Activated CD8-positive, alpha-beta T cell treated with anti-CD3 and anti-CD28 coated beads, Interleukin-2, amount 10 ng/mL, durations not matched to agents 7 days and 5 days (primary cell): Measurements from ENCODE around the gene HES7. TPM values are rescaled to one million over a fixed set of nuclear protein-coding genes. Genes with fewer than 3 reads are reported as not detected.

Source experiments
- ATAC-seq: fragments of 150-1000 bp; cut with Tn5 transposase; one replicate; pipeline ENCODE4 v1.10.0; 2021; ENCODE audit warnings: moderate library complexity
- CTCF ChIA-PET: fragments of 350-600 bp; sonication (Branson Sonifier 250); formaldehyde crosslinking; loops from one replicate; lab custom pipeline; 2021; ENCODE audit warnings: antibody characterized with exemption; lab: Charles Lee
- POLR2A ChIA-PET: fragments of 350-600 bp; sonication (Branson Sonifier 250); formaldehyde crosslinking; loops from one replicate; lab custom pipeline; 2021; ENCODE audit warnings: antibody characterized with exemption; lab: Charles Lee
- DNase-seq: peaks from one replicate; pipeline ENCODE4 v3.0.0-alpha.2; 2020
- H3K27ac Mint-ChIP-seq: one replicate; pipeline ENCODE4 v1.8.0; 2021; ENCODE audit warnings: mild to moderate bottlenecking, mixed read lengths
- H3K27me3 Mint-ChIP-seq: one replicate; pipeline ENCODE4 v1.8.0; 2021; ENCODE audit warnings: low read depth, mixed read lengths
- H3K36me3 Mint-ChIP-seq: one replicate; pipeline ENCODE4 v1.8.0; 2021; ENCODE audit warnings: low read depth, mixed read lengths
- H3K4me1 Mint-ChIP-seq: one replicate; pipeline ENCODE4 v1.8.0; 2021; ENCODE audit warnings: low read depth, mixed read lengths
- H3K4me3 Mint-ChIP-seq: one replicate; pipeline ENCODE4 v1.8.0; 2021; ENCODE audit warnings: mild to moderate bottlenecking, mixed read lengths
- H3K9me3 Mint-ChIP-seq: one replicate; pipeline ENCODE4 v1.8.0; 2022; ENCODE audit warnings: mixed read lengths; ENCODE audit not compliant: insufficient read depth
- total RNA-seq, 2 experiments: library from RNA; stranded (reverse); gene quantifications; one replicate each; pipeline ENCODE4 v1.2.3, GENCODE V29; 2021

Gene HES7
- total RNA-seq, 2 experiments from 2014 or later: 0.29 TPM; not detected in 1

DNA sequence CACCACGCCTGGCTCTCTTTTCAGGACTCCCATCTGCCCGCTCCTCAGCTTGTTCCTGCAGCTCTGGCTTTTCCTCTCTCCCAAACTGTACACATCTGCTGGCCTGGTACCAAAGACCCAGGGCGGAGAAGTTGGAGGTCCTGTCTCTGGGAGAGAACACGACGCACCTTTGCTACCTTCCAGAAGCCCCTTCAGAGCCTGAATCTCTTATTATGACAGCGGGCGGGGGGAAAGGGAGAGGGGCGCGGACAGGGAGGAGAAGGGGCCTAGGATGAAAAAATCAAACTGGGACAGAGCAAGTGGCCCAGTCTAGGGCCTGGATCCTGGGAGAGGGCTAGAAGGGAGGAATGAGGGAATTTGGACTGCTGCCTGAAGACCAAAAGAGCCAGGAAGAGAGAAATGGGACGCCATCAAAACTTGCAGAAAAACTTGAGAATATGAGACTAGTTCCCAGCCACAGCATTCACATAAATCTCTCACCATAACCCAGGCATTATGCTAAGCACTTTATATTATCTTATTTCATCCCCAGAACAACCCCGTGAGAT is 30.8 kb upstream of the HES7 start:
- DNase-seq: no peak
- Mint-ChIP-seq H3K9me3 (no peaks in the 10 kb centered on the region), H3K36me3 (peaks cover 14% of the 10 kb centered on the region), H3K4me3 (no peak overlapping the region), H3K27me3 (no peaks in the 10 kb centered on the region), H3K27ac (no peak overlapping the region), H3K4me1 (peaks cover 26% of the 10 kb centered on the region)
- CTCF ChIA-PET: interaction anchor here (1.0 to 14.0 kb wide), 4 partner anchors 9 to 34 kb away, joined by 3 to 165 read pairs (median 38); partner anchors contain the start of gene ALOXE3
- POLR2A ChIA-PET: interaction anchor here (0.7 to 8.1 kb wide), 10 partner anchors 9 to 700 kb away, joined by 3 to 164 read pairs (median 8); partner anchors contain the start of genes BORCS6, CTC1 and VAMP2
- no peak for ATAC-seq

DNA sequence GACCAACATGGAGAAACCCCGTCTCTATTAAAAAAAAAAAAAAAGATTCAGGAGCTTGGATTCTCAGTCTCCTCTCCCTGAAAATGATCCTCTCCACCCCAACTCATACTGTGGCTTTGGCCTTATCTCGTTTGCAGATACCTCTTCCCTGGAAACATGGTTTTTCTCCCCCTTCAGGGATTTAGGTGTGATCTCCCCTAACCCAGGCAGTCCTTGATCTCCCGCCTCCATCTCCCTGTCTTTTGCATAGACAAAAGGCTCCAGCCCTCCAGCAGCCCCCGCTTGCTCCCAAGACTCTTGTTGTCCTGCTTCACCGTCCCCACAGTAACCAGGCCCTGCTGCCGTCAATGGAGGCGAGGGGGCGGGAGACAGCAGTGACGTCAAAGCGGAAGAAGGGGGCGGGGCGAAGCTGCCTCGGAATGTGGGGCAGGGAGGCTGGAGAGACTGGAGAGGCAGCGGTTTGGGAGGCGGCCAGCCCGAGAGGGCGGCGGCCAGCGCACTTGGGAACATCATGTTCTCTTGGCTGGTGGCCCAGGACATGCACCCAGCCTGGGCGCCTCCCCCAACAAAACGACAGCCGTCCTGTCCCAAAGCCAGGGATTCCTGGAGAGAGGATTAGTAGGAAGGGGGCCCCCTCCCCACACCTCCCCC is 30.2 kb upstream of the HES7 start:
- ChIA-PET POLR2A (interaction anchor here (0.5 to 8.1 kb wide), 10 partner anchors 10 to 230 kb away, joined by 3 to 164 read pairs (median 4); partner anchors contain the start of genes BORCS6, CTC1 and VAMP2), CTCF (interaction anchor here (1.0 to 14.0 kb wide), 3 partner anchors 16 to 34 kb away, joined by 3 to 165 read pairs (median 3); no protein-coding TSS in a partner anchor)
- Mint-ChIP-seq H3K36me3 (peaks cover 15% of the 10 kb centered on the region), H3K4me1 (peaks cover 23% of the 10 kb centered on the region), H3K4me3 (peak overlapping the region; percentile 69), H3K9me3 (no peaks in the 10 kb centered on the region), H3K27ac (no peak overlapping the region), H3K27me3 (no peaks in the 10 kb centered on the region)
- DNase-seq (peak; percentile 92), ATAC-seq (peak; percentile 3)

DNA sequence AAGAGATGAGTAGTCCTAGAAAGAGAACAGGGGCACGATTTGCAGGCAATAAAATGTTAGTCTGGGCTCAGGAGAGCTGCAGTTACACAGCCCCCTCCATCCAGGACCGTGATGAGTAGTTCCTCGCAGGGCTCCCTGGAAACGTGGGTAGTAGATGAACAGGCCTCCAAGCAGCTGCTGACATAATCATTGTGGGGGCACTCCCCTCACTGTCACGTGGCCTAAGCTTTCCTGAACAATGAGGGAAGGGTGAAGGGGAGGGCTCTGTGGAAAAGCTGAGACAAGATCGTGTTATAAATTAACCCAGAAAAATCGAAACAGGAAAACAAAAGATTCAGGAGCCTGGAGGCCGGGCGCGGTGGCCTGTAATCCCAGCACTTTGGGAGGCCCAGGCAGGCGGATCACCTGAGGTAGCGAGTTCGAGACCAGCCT is 29.6 kb upstream of the HES7 start:
- Mint-ChIP-seq H3K4me3 (peak overlapping the region; percentile 61), H3K27me3 (no peaks in the 10 kb centered on the region), H3K9me3 (no peaks in the 10 kb centered on the region), H3K36me3 (peaks cover 13% of the 10 kb centered on the region), H3K27ac (peak overlapping the region; percentile 91), H3K4me1 (peaks cover 19% of the 10 kb centered on the region)
- ChIA-PET CTCF (interaction anchor here (1.0 to 14.0 kb wide), 3 partner anchors 15 to 34 kb away, joined by 3 to 165 read pairs (median 3); no protein-coding TSS in a partner anchor), POLR2A (interaction anchor here (0.5 to 8.1 kb wide), 8 partner anchors 10 to 231 kb away, joined by 3 to 164 read pairs (median 4); partner anchors contain the start of genes BORCS6, CTC1 and VAMP2)
- DNase-seq (no peak), ATAC-seq (no peak)

DNA sequence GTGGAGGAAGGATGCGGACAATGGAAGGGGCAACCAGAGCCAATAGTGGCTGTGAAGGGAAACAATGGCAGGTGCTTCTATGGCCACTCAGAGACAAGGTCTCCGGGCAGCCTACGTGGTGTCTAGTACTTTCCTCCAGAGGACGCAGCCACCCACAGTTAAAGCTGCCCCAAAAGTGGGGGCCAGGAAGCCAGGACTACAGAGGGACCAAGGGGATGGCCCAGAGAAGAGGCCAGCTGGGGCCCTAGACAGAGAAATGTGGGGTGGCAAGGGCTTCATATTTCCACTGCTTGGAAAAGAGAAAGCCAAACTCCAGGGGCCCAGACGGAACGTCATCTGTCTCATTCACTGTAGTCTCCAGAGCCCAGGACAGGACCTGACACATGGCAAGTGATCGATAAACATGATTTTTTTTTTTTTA is 29.1 kb upstream of the HES7 start:
- ChIA-PET CTCF (interaction anchor here (1.1 to 14.0 kb wide), 2 partner anchors 15 to 33 kb away, joined by 3 to 165 read pairs; no protein-coding TSS in a partner anchor), POLR2A (interaction anchor here (2.7 to 8.1 kb wide), 2 partner anchors 11 to 20 kb away, joined by 15 to 164 read pairs; partner anchors contain the start of gene VAMP2)
- H3K4me1 Mint-ChIP-seq: peaks cover 15% of the 10 kb centered on the region
- H3K4me3 Mint-ChIP-seq: peak overlapping the region; percentile 61
- peak overlapping the region; percentile 91 for H3K27ac Mint-ChIP-seq
- peaks cover 15% of the 10 kb centered on the region for H3K36me3 Mint-ChIP-seq
- DNase-seq: no peak
- H3K9me3 Mint-ChIP-seq: no peaks in the 10 kb centered on the region
- no peak for ATAC-seq
- H3K27me3 Mint-ChIP-seq: no peaks in the 10 kb centered on the region

DNA sequence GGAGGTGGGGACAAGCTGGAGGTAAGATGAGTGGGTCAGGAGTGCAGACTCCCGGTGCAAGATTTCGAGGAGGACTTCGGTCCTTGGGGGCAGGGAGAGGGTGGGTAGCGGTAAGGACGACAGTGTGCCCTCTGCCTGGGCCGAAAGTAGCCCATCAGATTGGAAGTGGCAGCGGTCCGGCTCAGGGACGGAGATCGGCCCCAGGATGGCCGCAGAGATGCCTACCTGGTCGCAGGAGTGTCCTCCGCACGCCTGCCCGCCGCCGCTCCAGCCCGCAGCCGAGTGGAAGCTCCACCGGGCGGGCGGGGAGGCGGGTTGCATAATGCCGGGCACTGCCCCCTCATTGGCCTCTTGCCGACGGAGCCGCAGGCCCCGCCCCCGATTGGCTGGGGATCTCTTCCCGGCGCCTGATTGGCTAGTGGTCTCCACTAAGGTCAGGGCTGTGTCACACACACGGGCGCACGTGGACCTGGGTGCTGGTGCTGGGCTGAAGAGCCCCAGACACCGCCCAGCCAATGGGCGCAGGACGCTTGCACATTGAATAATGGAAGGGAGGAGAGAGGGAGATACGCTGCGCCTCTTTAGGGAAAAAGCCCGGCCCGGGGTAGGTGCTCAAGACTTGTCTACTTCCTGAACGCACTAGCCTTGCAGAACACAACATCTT is 28.3 kb upstream of the HES7 start, which contains the start of gene PER1:
Gene PER1, minus strand, starts transcription at position 293 of the 664 bp plus-strand sequence. CDS start 1,698 bp downstream, outside the sequence.
- Mint-ChIP-seq H3K27ac (peak within 1 kb of the TSS; percentile 91), H3K27me3 (no peaks in the 10 kb centered on the region), H3K36me3 (peaks cover 19% of the 10 kb centered on the region), H3K9me3 (no peaks in the 10 kb centered on the region), H3K4me1 (peaks cover 15% of the 10 kb centered on the region), H3K4me3 (peak within 1 kb of the TSS; percentile 85)
- POLR2A ChIA-PET: interaction anchor here (0.6 to 8.1 kb wide), 6 partner anchors 11 to 95 kb away, joined by 3 to 164 read pairs (median 5); partner anchors contain the start of genes CTC1 and VAMP2
- CTCF ChIA-PET: interaction anchor here (1.0 to 14.0 kb wide), 2 partner anchors 14 to 33 kb away, joined by 3 to 165 read pairs; no protein-coding TSS in a partner anchor
- ATAC-seq: peak; percentile 22
- DNase-seq: peak; percentile 89

DNA sequence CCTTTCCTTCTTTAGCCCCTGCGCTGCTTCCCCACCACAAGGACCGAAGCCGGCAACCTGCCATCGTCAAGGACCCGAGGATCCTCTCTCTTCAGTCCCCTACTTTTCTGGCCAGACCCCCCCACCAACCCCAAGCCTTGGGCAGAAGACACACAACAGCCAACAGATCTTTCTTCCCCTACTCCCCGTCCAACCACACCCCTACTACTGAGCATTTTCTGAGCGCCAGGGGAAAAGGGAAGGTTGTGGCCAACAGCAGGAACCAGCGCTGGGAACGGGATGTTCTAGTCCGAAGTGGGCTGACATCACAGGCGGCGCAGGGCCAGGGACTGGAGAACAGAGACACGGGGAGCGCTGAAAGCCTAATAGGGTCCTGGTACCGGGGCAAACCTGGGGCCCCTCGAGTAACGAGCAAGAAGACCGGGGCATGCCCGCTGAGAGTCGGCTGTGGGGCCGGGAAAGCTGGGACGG is 27.8 kb upstream of the HES7 start:
- H3K4me3 Mint-ChIP-seq: peak overlapping the region; percentile 85
- H3K4me1 Mint-ChIP-seq: peaks cover 15% of the 10 kb centered on the region
- ChIA-PET POLR2A (interaction anchor here (0.7 to 8.1 kb wide), 7 partner anchors 12 to 95 kb away, joined by 3 to 164 read pairs (median 5); partner anchors contain the start of genes CTC1 and VAMP2), CTCF (interaction anchor here (1.0 to 14.0 kb wide), 2 partner anchors 13 to 32 kb away, joined by 3 to 165 read pairs; no protein-coding TSS in a partner anchor)
- H3K27ac Mint-ChIP-seq: peak overlapping the region; percentile 91
- peaks cover 23% of the 10 kb centered on the region for H3K36me3 Mint-ChIP-seq
- no peaks in the 10 kb centered on the region for H3K27me3 Mint-ChIP-seq
- H3K9me3 Mint-ChIP-seq: no peaks in the 10 kb centered on the region
- DNase-seq (no peak), ATAC-seq (no peak)

DNA sequence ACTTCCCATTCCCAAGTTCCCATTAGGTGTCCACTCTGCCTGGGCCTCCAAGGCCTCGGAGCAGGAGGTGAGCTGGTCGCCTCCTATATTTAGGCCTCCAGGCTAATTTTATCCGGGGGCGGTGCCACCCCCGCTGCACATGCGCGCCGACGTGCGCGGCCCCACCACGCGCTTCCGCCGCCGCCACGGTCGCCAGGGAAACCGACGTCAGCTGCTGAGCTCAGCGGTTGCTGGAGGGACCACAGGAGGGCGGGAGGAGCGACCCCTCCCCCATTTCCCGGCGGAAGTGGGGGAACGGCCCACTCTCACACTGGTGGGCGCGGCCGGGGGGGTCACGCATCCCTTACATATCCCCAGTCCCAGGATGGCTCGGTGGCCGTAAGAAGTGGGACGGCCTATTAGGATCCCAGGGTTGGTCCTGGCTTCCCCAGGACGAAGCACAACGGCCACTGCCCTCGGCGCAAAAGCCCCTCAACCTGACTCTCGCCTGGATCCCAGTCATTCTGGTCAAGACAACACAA is 27.3 kb upstream of the HES7 start:
- H3K27me3 Mint-ChIP-seq: no peaks in the 10 kb centered on the region
- peak overlapping the region; percentile 91 for H3K27ac Mint-ChIP-seq
- DNase-seq (peak; percentile 93), ATAC-seq (peak; percentile 42)
- CTCF ChIA-PET: interaction anchor here (14.0 kb wide), 1 partner anchor 13 kb away, joined by 165 read pairs; no protein-coding TSS in a partner anchor
- peak overlapping the region; percentile 85 for H3K4me3 Mint-ChIP-seq
- no peaks in the 10 kb centered on the region for H3K9me3 Mint-ChIP-seq
- H3K4me1 Mint-ChIP-seq: peaks cover 15% of the 10 kb centered on the region
- POLR2A ChIA-PET: interaction anchor here (0.6 to 8.1 kb wide), 6 partner anchors 8 to 71 kb away, joined by 3 to 164 read pairs (median 3); no protein-coding TSS in a partner anchor
- H3K36me3 Mint-ChIP-seq: peaks cover 28% of the 10 kb centered on the region

DNA sequence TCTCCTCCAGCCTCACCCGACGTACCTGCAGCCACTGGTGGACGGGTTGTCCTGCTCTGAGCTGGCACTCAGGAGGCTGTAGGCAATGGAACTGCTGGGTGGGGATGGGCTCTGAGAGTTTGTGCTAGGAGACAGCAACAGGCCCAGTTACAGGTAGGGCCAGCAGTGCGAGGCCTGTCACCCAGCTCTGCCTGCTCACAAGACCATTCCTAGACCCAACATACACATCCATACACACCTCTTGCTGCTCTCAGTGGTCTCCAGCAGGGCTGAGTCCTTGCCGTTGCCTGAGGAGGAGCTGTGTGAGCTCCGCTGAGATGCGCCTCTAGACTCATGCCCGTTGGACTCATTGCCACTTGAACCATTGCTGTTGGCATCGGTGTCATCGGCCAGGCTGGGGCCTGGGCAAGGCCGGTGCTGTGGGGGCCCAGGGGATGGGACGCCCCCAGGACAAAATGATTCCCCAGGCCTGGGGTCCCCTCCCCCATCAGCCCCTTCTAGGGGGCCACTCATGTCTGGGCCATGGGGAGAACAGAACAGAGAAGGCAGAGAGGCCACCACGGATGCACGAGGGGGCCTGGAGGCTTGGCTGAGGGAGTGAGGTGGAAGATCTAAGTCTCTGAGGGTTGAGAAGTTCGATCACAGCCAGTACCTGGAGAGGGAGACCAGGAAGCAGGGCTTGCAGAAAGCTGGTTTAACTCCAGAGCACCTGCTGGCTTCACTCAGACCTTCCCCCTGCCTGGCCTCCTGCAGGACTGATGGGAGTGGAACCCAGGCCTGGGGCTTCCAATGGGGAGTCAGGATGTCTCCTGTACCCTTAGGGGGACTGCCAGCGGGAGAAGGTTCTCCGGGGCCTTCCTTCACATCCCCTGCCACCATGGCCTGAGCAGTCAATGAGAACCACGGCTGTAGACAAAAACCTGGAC is 26.6 kb upstream of the HES7 start:
- Mint-ChIP-seq H3K9me3 (no peaks in the 10 kb centered on the region), H3K4me1 (peaks cover 15% of the 10 kb centered on the region), H3K27me3 (no peaks in the 10 kb centered on the region), H3K36me3 (peaks cover 31% of the 10 kb centered on the region), H3K27ac (peak overlapping the region; percentile 72), H3K4me3 (peak overlapping the region; percentile 85)
- DNase-seq (no peak), ATAC-seq (no peak)
- POLR2A ChIA-PET: interaction anchor here (0.6 to 8.1 kb wide), 5 partner anchors 9 to 71 kb away, joined by 3 to 164 read pairs (median 4); no protein-coding TSS in a partner anchor
- CTCF ChIA-PET: interaction anchor here (14.0 kb wide), 1 partner anchor 12 kb away, joined by 165 read pairs; no protein-coding TSS in a partner anchor

DNA sequence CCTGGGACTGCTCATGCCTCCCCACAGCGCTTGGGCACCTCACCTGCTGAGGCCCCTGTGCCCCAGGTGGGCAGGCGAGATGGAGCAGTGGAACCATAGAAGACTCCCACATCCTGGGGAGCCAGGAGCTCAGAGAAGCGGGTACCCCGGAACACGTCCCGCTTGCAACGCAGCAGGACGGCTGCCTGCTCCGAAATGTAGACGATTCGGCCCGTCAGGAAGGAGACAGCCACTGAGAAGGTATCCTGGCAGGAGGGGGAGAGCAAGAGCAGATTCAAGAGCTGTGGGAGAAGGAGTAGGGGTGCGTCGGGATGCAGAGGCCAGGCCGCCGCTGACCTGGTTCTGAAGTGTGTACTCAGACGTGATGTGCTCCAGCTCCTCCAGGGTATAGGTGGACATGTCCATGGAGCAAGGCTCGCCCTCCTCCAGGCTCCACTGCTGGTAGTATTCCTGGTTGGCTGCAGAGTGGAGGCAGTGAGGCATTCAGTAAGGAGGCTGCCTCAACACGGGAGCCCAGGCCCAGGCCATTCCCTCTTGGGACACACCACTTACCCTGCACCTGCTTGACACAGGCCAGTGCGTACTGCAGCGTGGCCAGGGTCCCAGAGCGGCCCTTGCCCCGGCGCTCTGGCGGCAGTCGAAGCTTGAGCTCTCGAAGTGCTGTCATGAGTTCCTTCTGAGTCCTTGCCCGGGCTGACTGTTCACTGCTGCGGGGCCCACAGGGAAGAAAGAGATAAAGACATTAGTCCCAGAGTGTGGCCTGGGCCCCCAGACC is 25.7 kb upstream of the HES7 start:
- ATAC-seq (no peak), DNase-seq (no peak)
- Mint-ChIP-seq H3K9me3 (no peaks in the 10 kb centered on the region), H3K27me3 (no peaks in the 10 kb centered on the region), H3K27ac (peak overlapping the region; percentile 43), H3K4me3 (no peak overlapping the region), H3K4me1 (peaks cover 15% of the 10 kb centered on the region), H3K36me3 (peaks cover 31% of the 10 kb centered on the region)
- POLR2A ChIA-PET: interaction anchor here (0.6 to 8.1 kb wide), 5 partner anchors 10 to 94 kb away, joined by 3 to 164 read pairs (median 12); no protein-coding TSS in a partner anchor
- CTCF ChIA-PET: interaction anchor here (14.0 kb wide), 1 partner anchor 11 kb away, joined by 165 read pairs; no protein-coding TSS in a partner anchor
